ENCODE results near the gene KRTAP5-7.

GRCh38 chr11:71538666-71538990 lies 11.6 kb downstream of the KRTAP5-7 start:
- TF ChIP-seq, protein P1, sequence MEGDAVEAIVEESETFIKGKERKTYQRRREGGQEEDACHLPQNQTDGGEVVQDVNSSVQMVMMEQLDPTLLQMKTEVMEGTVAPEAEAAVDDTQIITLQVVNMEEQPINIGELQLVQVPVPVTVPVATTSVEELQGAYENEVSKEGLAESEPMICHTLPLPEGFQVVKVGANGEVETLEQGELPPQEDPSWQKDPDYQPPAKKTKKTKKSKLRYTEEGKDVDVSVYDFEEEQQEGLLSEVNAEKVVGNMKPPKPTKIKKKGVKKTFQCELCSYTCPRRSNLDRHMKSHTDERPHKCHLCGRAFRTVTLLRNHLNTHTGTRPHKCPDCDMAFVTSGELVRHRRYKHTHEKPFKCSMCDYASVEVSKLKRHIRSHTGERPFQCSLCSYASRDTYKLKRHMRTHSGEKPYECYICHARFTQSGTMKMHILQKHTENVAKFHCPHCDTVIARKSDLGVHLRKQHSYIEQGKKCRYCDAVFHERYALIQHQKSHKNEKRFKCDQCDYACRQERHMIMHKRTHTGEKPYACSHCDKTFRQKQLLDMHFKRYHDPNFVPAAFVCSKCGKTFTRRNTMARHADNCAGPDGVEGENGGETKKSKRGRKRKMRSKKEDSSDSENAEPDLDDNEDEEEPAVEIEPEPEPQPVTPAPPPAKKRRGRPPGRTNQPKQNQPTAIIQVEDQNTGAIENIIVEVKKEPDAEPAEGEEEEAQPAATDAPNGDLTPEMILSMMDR (IDR thresholded peaks at IDR 0.05): no peak
- no peak for TF ChIP-seq REST (IDR thresholded peaks at IDR 0.05; ENCODE audit: low read depth, low read length)
- TF ChIP-seq RXRA (IDR thresholded peaks at IDR 0.05; ENCODE audit: borderline replicate concordance, low read depth): no peak
- no peak for TF ChIP-seq POLR2AphosphoS5 (IDR thresholded peaks at IDR 0.05; ENCODE audit: low read depth, low read length)
- TF ChIP-seq YY1 (IDR thresholded peaks at IDR 0.05; ENCODE audit: low read depth): no peak
- no peak for TF ChIP-seq EZH2phosphoT487 (IDR thresholded peaks at IDR 0.05; ENCODE audit: borderline replicate concordance, low read depth)
- no peak for TF ChIP-seq GABPA (IDR thresholded peaks at IDR 0.05; ENCODE audit: low read depth)
- no peak for TF ChIP-seq NRF1 (IDR thresholded peaks at IDR 0.05; ENCODE audit: low read depth, low read length)
- no peak for TF ChIP-seq NFIC (IDR thresholded peaks at IDR 0.05; ENCODE audit: borderline replicate concordance)
- TF ChIP-seq RAD21 (IDR thresholded peaks at IDR 0.05; ENCODE audit: low read length): no peak
- no peak for TF ChIP-seq TEAD4 (IDR thresholded peaks at IDR 0.05; ENCODE audit: borderline replicate concordance, insufficient read depth)
- TF ChIP-seq TCF12 (IDR thresholded peaks at IDR 0.05): no peak

All from SK-N-SH (cell line).